Colonic mucosa (tissue), 4 donors: Measurements from ENCODE around the gene BRIP1. TPM values are rescaled to one million over a fixed set of nuclear protein-coding genes. Genes with fewer than 3 reads are reported as not detected.
"Not testable (repeated sequence)": the region's sequence is repeated elsewhere in the genome, so short reads cannot be mapped to it uniquely, and the experiment has no call there.

ENCODE experiments used
- DNase-seq: peaks from one replicate; pipeline ENCODE4 v3.0.0-alpha.2; 2020
- H3K27ac ChIP-seq: fragments of 200-600 bp; one replicate; pipeline ENCODE4 v1.8.0; 2021
- H3K27me3 ChIP-seq: fragments of 200-600 bp; one replicate; pipeline ENCODE4 v1.8.0; 2021
- H3K36me3 ChIP-seq: fragments of 200-600 bp; one replicate; pipeline ENCODE4 v1.8.0; 2021
- H3K4me1 ChIP-seq: fragments of 200-600 bp; one replicate; pipeline ENCODE4 v1.8.0; 2021; ENCODE audit warnings: mild to moderate bottlenecking
- H3K4me3 ChIP-seq: fragments of 200-600 bp; one replicate; pipeline ENCODE4 v1.8.0; 2021
- H3K9ac ChIP-seq, 2 donors: one replicate each; pipeline ENCODE4 v1.7.0; 2013; ENCODE audit warnings: control low read depth in 2 of 2, low read depth in 2 of 2, low read length in 2 of 2
- H3K9me3 ChIP-seq: fragments of 200-600 bp; one replicate; pipeline ENCODE4 v1.8.0; 2021
- intact Hi-C: fragments of 100-400 bp; cut with DNase I; formaldehyde crosslinking; loops from one replicate; pipeline ENCODE4 v1.14.1; 2022
- total RNA-seq, 2 donors: library from RNA; stranded (reverse); fragmentation: NEBNext Ultra II Directional in 1 of 2; extraction: Animal tissue kit (Norgen Biotek cat#: 25700) in 1 of 2; gene quantifications; one replicate each; pipeline ENCODE4 v1.2.1, GENCODE V29; 2021
- TF ChIP-seq, protein P1 (sequence below): fragments of 200-600 bp; IDR thresholded peaks from one replicate; pipeline ENCODE4 v1.8.0; 2022; ENCODE audit warnings: antibody characterized with exemption, mild to moderate bottlenecking
- donor health status: healthy.
- donor health status: DM: no; HTN: no; CAD: no.
- donor health status: DM: no; HTN: no; CAD: no.

The BRIP1 gene
- total RNA-seq, 2 donors from 2014 or later, result 3.3 to 10.1 TPM

DNA sequence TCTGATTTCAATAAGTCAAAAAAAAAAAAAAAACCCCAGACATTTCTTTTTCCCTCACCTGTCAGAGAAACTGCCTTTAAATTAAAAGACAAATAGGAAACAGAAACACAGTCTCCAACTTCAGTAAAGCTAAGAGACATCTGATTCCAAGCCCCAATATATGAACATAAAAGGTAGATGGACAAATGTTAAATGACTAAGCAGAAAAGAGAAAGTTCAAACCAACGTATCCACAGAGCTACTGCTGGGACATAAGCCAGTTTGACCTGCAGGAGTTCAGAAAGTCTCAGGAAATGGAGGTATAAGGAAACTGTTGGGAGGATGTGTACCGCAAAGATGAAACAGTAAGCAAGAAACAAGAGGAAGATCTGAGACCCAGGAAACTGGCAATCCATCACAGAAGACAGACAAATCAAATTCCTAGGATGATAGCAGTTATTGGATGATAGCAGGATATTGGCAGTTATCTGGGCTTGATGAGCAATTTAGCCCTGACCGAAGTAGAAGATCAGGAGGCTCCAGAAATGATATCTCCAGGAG lies 135.0 kb downstream of the BRIP1 start:
- no peak overlapping the region for H3K9ac ChIP-seq
- no peaks in the 10 kb centered on the region for H3K9me3 ChIP-seq
- no peaks in the 10 kb centered on the region for H3K36me3 ChIP-seq
- no peak for DNase-seq
- intact Hi-C loops, result no loop called here
- no peaks in the 10 kb centered on the region for H3K4me1 ChIP-seq
- H3K27ac ChIP-seq, result no peak overlapping the region
- H3K4me3 ChIP-seq, result no peak overlapping the region
- H3K27me3 ChIP-seq, result no peaks in the 10 kb centered on the region
- TF ChIP-seq, protein P1, sequence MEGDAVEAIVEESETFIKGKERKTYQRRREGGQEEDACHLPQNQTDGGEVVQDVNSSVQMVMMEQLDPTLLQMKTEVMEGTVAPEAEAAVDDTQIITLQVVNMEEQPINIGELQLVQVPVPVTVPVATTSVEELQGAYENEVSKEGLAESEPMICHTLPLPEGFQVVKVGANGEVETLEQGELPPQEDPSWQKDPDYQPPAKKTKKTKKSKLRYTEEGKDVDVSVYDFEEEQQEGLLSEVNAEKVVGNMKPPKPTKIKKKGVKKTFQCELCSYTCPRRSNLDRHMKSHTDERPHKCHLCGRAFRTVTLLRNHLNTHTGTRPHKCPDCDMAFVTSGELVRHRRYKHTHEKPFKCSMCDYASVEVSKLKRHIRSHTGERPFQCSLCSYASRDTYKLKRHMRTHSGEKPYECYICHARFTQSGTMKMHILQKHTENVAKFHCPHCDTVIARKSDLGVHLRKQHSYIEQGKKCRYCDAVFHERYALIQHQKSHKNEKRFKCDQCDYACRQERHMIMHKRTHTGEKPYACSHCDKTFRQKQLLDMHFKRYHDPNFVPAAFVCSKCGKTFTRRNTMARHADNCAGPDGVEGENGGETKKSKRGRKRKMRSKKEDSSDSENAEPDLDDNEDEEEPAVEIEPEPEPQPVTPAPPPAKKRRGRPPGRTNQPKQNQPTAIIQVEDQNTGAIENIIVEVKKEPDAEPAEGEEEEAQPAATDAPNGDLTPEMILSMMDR, result no peak

DNA sequence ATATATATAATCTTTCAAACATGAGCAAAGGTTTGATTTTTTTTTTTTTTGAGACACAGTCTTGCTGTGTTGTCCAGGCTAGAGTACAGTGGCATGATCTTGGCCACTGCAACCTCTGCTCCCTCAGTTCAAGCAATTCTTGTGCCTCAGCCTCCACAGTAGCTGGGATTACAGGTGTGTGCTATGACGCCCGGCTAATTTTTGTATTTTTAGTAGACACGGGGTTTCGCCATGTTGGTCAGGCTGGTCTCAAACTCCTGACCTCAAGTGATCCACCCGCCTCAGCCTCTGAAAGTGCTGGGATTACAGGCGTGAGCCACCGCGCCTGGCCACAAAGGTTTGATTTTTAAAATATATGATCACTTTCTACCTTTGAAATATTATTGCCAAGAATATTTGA lies 135.5 kb downstream of the BRIP1 start:
- DNase-seq, intact Hi-C loops, H3K9ac ChIP-seq, H3K4me3 ChIP-seq, H3K4me1 ChIP-seq, H3K36me3 ChIP-seq, H3K27ac ChIP-seq, H3K27me3 ChIP-seq, H3K9me3 ChIP-seq: not testable (repeated sequence)

DNA sequence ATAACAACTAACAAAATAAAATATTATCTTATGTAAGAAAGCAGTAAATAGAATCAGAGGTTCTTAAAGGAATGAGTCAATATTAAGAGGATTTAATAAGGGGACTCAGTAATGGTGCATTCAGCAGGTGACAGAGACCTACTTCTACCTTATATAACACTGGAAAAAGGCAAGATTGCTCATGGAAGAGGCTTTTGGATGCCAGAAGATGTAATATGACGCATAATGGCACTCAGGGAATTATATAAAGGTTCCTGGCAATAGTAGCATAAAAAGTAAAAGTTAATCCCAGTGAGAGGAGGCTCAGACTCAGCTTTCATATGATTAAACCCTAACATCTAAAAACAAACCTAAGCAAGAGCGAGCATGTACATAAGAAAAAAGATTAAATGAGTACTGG lies 136.4 kb downstream of the BRIP1 start:
- Histone ChIP-seq H3K36me3 (no peaks in the 10 kb centered on the region), H3K9ac (no peak overlapping the region), H3K9me3 (no peaks in the 10 kb centered on the region), H3K27ac (no peak overlapping the region), H3K27me3 (no peaks in the 10 kb centered on the region), H3K4me1 (no peaks in the 10 kb centered on the region), H3K4me3 (no peak overlapping the region)
- TF ChIP-seq, protein P1, result no peak
- intact Hi-C loops, result no loop called here
- no peak for DNase-seq

DNA sequence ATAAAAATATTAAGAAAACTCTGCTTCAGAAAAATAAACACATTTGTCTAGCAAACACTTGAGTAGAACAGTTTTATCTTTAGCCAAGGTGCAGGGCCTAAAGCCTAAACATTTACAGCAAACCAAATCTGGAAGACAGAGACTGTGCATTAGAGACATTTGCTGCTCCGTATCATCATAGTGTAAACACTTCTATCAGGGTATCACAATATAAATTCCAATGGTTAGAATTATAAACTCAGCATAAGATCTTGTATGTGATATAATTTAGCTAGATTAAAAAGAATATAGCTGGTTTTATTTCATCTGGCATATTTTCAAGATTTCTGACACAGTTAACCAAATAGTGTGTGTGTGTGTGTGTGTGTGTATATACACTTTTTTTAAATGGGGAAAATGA lies 138.6 kb downstream of the BRIP1 start:
- Histone ChIP-seq H3K9ac (no peak overlapping the region), H3K27me3 (no peaks in the 10 kb centered on the region), H3K4me1 (no peaks in the 10 kb centered on the region), H3K4me3 (no peak overlapping the region), H3K9me3 (no peaks in the 10 kb centered on the region), H3K36me3 (no peaks in the 10 kb centered on the region), H3K27ac (no peak overlapping the region)
- no peak for DNase-seq
- TF ChIP-seq, protein P1, result no peak
- intact Hi-C loops, result no loop called here

DNA sequence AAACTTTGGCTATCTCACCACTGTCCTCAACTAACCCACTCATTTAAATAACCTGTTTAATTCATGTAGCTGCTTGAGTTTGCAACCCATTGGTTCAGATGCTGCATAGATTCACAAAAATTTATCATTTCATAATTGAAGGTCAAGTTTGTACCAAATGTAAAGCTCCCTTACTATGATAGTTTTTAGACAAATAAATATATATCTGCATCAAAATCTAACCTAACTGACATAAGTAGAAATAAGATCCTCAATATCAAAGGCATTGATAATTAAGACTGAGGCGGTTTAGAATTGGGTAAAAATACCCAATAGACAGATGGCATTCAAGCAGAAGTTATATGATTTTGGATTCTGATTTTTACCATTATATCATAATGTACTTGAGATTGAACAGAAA lies 139.4 kb downstream of the BRIP1 start:
- intact Hi-C loops, result no loop called here
- Histone ChIP-seq H3K27ac (no peak overlapping the region), H3K36me3 (no peaks in the 10 kb centered on the region), H3K9me3 (no peaks in the 10 kb centered on the region), H3K9ac (no peak overlapping the region), H3K4me3 (no peak overlapping the region), H3K27me3 (no peaks in the 10 kb centered on the region), H3K4me1 (no peaks in the 10 kb centered on the region)
- TF ChIP-seq, protein P1, result no peak
- no peak for DNase-seq

DNA sequence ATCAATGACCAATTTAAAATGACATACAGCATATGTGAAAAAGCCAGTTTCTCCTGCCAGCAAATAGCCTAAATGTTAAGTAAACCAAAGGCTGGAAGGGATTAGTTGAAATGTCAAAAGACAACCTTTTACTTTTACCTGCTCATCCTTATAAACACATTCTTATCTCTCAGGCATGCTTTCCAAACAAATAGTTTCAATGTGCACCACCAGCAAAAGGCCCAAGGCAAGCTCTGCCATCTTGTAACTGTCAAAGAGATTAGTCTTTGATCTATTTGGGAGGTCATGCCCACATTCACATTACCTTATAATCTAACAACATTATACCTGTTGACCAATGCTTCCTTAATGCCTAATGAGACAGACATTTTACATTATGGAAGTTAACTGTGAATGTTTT lies 140.1 kb downstream of the BRIP1 start:
- H3K27me3 ChIP-seq, result no peaks in the 10 kb centered on the region
- TF ChIP-seq, protein P1, result no peak

More for the DNA sequence above, 140.1 kb downstream of the BRIP1 start:
- DNase-seq, result no peak
- Histone ChIP-seq H3K27ac (no peak overlapping the region), H3K9ac (no peak overlapping the region), H3K9me3 (no peaks in the 10 kb centered on the region), H3K4me3 (no peak overlapping the region), H3K4me1 (no peaks in the 10 kb centered on the region), H3K36me3 (no peaks in the 10 kb centered on the region)
- intact Hi-C loops, result no loop called here
